Fibroblast of lung (primary cell): Measurements from ENCODE around the gene KMT2A. TPM values are rescaled to one million over a fixed set of nuclear protein-coding genes. Genes with fewer than 3 reads are reported as not detected.

Experiments
- DNase-seq, 2 donors: peaks; one replicate each; pipeline versions ENCODE4 v3.0.0 to v3.0.0-alpha.2; 2010; ENCODE audit warnings: low read depth in 2 of 2
- H2AFZ ChIP-seq: 2 replicates; pipeline ENCODE4 v1.5.1; 2012; ENCODE audit warnings: low read length, control low read depth, inconsistent platforms
- H3K27ac ChIP-seq: 2 replicates; pipeline ENCODE4 v1.5.1; 2011; ENCODE audit warnings: low read length, control low read depth; ENCODE audit not compliant: insufficient read depth
- H3K27me3 ChIP-seq: 2 replicates; pipeline ENCODE4 v1.5.1; 2011; ENCODE audit warnings: mild to moderate bottlenecking, low read length; ENCODE audit not compliant: control insufficient read depth, insufficient read depth
- H3K36me3 ChIP-seq: 2 replicates; pipeline ENCODE4 v1.5.1; 2011; ENCODE audit warnings: low read length; ENCODE audit not compliant: control insufficient read depth, insufficient read depth
- H3K4me1 ChIP-seq: 2 replicates; pipeline ENCODE4 v1.5.1; 2011; ENCODE audit warnings: low read length; ENCODE audit not compliant: control insufficient read depth, insufficient read depth; ENCODE audit errors: extremely low read depth
- H3K4me2 ChIP-seq: 2 replicates; pipeline ENCODE4 v1.5.1; 2011; ENCODE audit warnings: low read length, control low read depth; ENCODE audit not compliant: insufficient read depth; ENCODE audit errors: extremely low read depth
- H3K4me3 ChIP-seq, 4 experiments: fragments of 200-600 bp in 1 of 4; sonication (generic) in 1 of 4; replicated peaks in 1 of 4; 2 replicates each; pipeline ENCODE4 v1.5.1; 2011 to 2016; ENCODE audit warnings: low read length in 4 of 4, low read depth in 3 of 4, mild to moderate bottlenecking in 3 of 4, control low read depth in 2 of 4, inconsistent platforms in 1 of 4, mixed read lengths in 1 of 4; ENCODE audit not compliant: insufficient read depth in 1 of 4; ENCODE audit errors: control extremely low read depth in 1 of 4
- H3K79me2 ChIP-seq: 2 replicates; pipeline ENCODE4 v1.5.1; 2012; ENCODE audit warnings: mild to moderate bottlenecking, low read length, inconsistent platforms; ENCODE audit not compliant: control insufficient read depth, insufficient read depth
- H3K9ac ChIP-seq: 2 replicates; pipeline ENCODE4 v1.5.1; 2011; ENCODE audit warnings: mild to moderate bottlenecking, low read length, control low read depth; ENCODE audit not compliant: insufficient read depth
- H3K9me3 ChIP-seq: 2 replicates; pipeline ENCODE4 v1.5.1; 2012; ENCODE audit warnings: low read depth, low read length; ENCODE audit not compliant: control insufficient read depth, insufficient read depth
- H4K20me1 ChIP-seq: 2 replicates; pipeline ENCODE4 v1.5.1; 2011; ENCODE audit warnings: low read length; ENCODE audit not compliant: control insufficient read depth, insufficient read depth; ENCODE audit errors: extremely low read depth
- EZH2 ChIP-seq: IDR thresholded peaks from 2 replicates; pipeline ENCODE4 v1.5.1; 2012; ENCODE audit warnings: low read length, control low read depth, mild to moderate bottlenecking; ENCODE audit errors: missing control alignments
- polyA plus RNA-seq, 2 donors: library from polyadenylated mRNA; depleted of rRNA in 1 of 2; stranded (reverse) in 1 of 2; unstranded in 1 of 2; fragments of >200 nt; gene quantifications; 2 replicates each; pipeline ENCODE4 v1.2.1, GENCODE V29; 2011 to 2012; ENCODE audit warnings: missing spikeins in 1 of 2
- total RNA-seq: library from RNA; depleted of rRNA; stranded (reverse); fragments of >200 nt; gene quantifications from 2 replicates; pipeline ENCODE4 v1.2.1, GENCODE V29; 2014
- TF ChIP-seq, protein P1 (sequence below), 2 donors: IDR thresholded peaks in 1 of 2; conservative IDR thresholded peaks in 1 of 2; 1 replicate in 1 of 2; 2 replicates in 1 of 2; pipeline ENCODE4 v1.5.1; 2011 to 2012; ENCODE audit warnings: low read length in 2 of 2, control low read depth in 1 of 2, inconsistent platforms in 1 of 2, low read depth in 1 of 2, mild to moderate bottlenecking in 1 of 2

KMT2A gene
- total and polyA plus RNA-seq, 2 donors (not counting 1 experiment from before 2014, with no cell fraction given), result 17.1 to 33.4 TPM

GRCh38 chr11:118447423-118447822, 11.1 kb downstream of the KMT2A start:
- no peak for DNase-seq
- H3K4me2 ChIP-seq, result no peak overlapping the region
- H3K27me3 ChIP-seq, result no peaks in the 10 kb centered on the region
- peaks cover 7% of the 10 kb centered on the region for H4K20me1 ChIP-seq
- no peak overlapping the region for H3K4me3 ChIP-seq
- no peaks in the 10 kb centered on the region for H3K9me3 ChIP-seq
- no peak overlapping the region for H3K27ac ChIP-seq
- H3K9ac ChIP-seq, result no peak overlapping the region
- TF ChIP-seq EZH2, result no peak
- TF ChIP-seq, protein P1, sequence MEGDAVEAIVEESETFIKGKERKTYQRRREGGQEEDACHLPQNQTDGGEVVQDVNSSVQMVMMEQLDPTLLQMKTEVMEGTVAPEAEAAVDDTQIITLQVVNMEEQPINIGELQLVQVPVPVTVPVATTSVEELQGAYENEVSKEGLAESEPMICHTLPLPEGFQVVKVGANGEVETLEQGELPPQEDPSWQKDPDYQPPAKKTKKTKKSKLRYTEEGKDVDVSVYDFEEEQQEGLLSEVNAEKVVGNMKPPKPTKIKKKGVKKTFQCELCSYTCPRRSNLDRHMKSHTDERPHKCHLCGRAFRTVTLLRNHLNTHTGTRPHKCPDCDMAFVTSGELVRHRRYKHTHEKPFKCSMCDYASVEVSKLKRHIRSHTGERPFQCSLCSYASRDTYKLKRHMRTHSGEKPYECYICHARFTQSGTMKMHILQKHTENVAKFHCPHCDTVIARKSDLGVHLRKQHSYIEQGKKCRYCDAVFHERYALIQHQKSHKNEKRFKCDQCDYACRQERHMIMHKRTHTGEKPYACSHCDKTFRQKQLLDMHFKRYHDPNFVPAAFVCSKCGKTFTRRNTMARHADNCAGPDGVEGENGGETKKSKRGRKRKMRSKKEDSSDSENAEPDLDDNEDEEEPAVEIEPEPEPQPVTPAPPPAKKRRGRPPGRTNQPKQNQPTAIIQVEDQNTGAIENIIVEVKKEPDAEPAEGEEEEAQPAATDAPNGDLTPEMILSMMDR (conservative IDR thresholded peaks at IDR 0.05 in 1 of 2, IDR thresholded peaks at IDR 0.05 in 1 of 2; ENCODE audit: low read depth in 1 of 2, low read length in 2 of 2), result no peak
- peaks cover 2% of the 10 kb centered on the region for H3K4me1 ChIP-seq
- no peak overlapping the region for H2AFZ ChIP-seq
- H3K79me2 ChIP-seq, result peaks cover 84% of the 10 kb centered on the region
- H3K36me3 ChIP-seq, result no peaks in the 10 kb centered on the region

DNA sequence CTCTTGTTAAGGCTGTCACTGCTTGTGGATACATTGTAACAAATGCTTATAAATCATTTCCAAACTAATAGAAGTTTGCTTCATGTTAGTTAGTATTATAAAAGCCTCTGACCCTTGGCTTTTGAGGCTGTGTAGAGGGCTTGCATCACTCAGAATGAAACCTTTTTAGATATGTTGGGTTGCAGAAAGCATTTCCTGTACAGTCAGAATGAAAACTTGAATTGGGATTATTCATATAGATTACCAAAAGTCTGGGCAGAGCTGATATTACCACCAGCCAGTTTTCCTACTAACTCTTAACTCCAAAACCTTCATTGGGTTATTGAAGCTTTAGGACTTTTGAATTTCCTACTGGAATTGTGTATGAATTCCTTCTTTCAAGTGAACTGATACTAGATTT, 12.0 kb downstream of the KMT2A start:
- Histone ChIP-seq H3K27ac (peak overlapping the region; percentile 15), H2AFZ (no peak overlapping the region), H3K4me1 (peaks cover 2% of the 10 kb centered on the region), H3K9me3 (no peaks in the 10 kb centered on the region), H3K4me3 (no peak overlapping the region), H3K36me3 (no peaks in the 10 kb centered on the region), H4K20me1 (peaks cover 7% of the 10 kb centered on the region), H3K79me2 (peaks cover 81% of the 10 kb centered on the region), H3K4me2 (peak overlapping the region; percentile 45), H3K27me3 (no peaks in the 10 kb centered on the region), H3K9ac (no peak overlapping the region)
- TF ChIP-seq EZH2, result no peak
- TF ChIP-seq, protein P1 (conservative IDR thresholded peaks at IDR 0.05 in 1 of 2, IDR thresholded peaks at IDR 0.05 in 1 of 2; ENCODE audit: low read depth in 1 of 2, low read length in 2 of 2), result no peak
- DNase-seq, result peak; percentile 12 to 35

- TF ChIP-seq EZH2, result no peak
- TF ChIP-seq, protein P1 (conservative IDR thresholded peaks at IDR 0.05 in 1 of 2, IDR thresholded peaks at IDR 0.05 in 1 of 2; ENCODE audit: low read depth in 1 of 2, low read length in 2 of 2), result no peak
- peaks cover 2% of the 10 kb centered on the region for H3K4me1 ChIP-seq
- no peak overlapping the region for H3K9ac ChIP-seq
- no peak overlapping the region for H3K27ac ChIP-seq
- peaks cover 5% of the 10 kb centered on the region for H4K20me1 ChIP-seq
- no peak for DNase-seq
- no peaks in the 10 kb centered on the region for H3K9me3 ChIP-seq
- peaks cover 79% of the 10 kb centered on the region for H3K79me2 ChIP-seq
- H3K36me3 ChIP-seq, result no peaks in the 10 kb centered on the region
- no peak overlapping the region for H3K4me2 ChIP-seq
- no peaks in the 10 kb centered on the region for H3K27me3 ChIP-seq
- H2AFZ ChIP-seq, result no peak overlapping the region
- no peak overlapping the region for H3K4me3 ChIP-seq
Measured at GRCh38 chr11:118449316-118449918, 13.1 kb downstream of the KMT2A start.
